ENCODE measurements around the gene PRF1. TPM values are rescaled to one million over a fixed set of nuclear protein-coding genes. Genes with fewer than 3 reads are reported as not detected.

PRF1 gene
- total and polyA plus RNA-seq, 4 donors, result 2.5 to 3.1 (median 2.8) TPM

GRCh38 chr10:70562036-70562755 lies 40.3 kb downstream of the PRF1 start:
- DNase-seq (ENCODE audit: low spot score), result no peak
- no peak overlapping the region for H3K9ac ChIP-seq (ENCODE audit: low read depth in 1 of 2, low read length in 2 of 2)
- no peaks in the 10 kb centered on the region for H3K36me3 ChIP-seq (ENCODE audit: control insufficient read depth in 4 of 4, insufficient read depth in 3 of 4, low read depth in 1 of 4, low read length in 3 of 4)
- H3K9me3 ChIP-seq (ENCODE audit: control insufficient read depth in 4 of 4, low read length in 3 of 4), result no peaks in the 10 kb centered on the region
- H3K4me3 ChIP-seq (ENCODE audit: low read depth in 1 of 3, low read length in 3 of 3), result no peak overlapping the region
- 91% methylated on average over 15 of the region's 15 CpGs for WGBS
- H3K27me3 ChIP-seq (ENCODE audit: control insufficient read depth in 4 of 4, insufficient read depth in 4 of 4, low read length in 3 of 4), result no peaks in the 10 kb centered on the region
- peaks cover 0 to 3% (median 0%) of the 10 kb centered on the region in 4 donors for H3K4me1 ChIP-seq (ENCODE audit: control insufficient read depth in 4 of 4, insufficient read depth in 4 of 4, low read length in 3 of 4)
- no peak overlapping the region for H3K27ac ChIP-seq (ENCODE audit: low read depth in 1 of 2, low read length in 2 of 2)
- TF ChIP-seq REST (IDR thresholded peaks at IDR 0.05) (no peak), JUND (IDR thresholded peaks at IDR 0.05) (no peak), EGR1 (IDR thresholded peaks at IDR 0.05; ENCODE audit: low read depth in 2 of 2) (no peak), ZBTB33 (IDR thresholded peaks at IDR 0.05) (no peak), TAF1 (conservative IDR thresholded peaks at IDR 0.05) (no peak), RAD21 (IDR thresholded peaks at IDR 0.05) (no peak), YY1 (IDR thresholded peaks at IDR 0.05) (no peak), GABPA (IDR thresholded peaks at IDR 0.05 in 1 of 2, conservative IDR thresholded peaks at IDR 0.05 in 1 of 2) (no peak), CTCF (IDR thresholded peaks at IDR 0.05; ENCODE audit: low read depth, low read length, missing input control) (no peak), FOXA2 (IDR thresholded peaks at IDR 0.05) (no peak), HNF4G (IDR thresholded peaks at IDR 0.05) (no peak), FOXA1 (IDR thresholded peaks at IDR 0.05) (no peak), NR2F2 (IDR thresholded peaks at IDR 0.05) (no peak), MAX (IDR thresholded peaks at IDR 0.05) (no peak), HNF4A (conservative IDR thresholded peaks at IDR 0.05) (no peak), SP1 (IDR thresholded peaks at IDR 0.05) (no peak), ATF3 (IDR thresholded peaks at IDR 0.05) (no peak), RXRA (IDR thresholded peaks at IDR 0.05) (no peak)
